ENCODE results near the gene PALD1. TPM values are rescaled to one million over a fixed set of nuclear protein-coding genes. Genes with fewer than 3 reads are reported as not detected.
"Not testable (repeated sequence)": the region's sequence is repeated elsewhere in the genome, so short reads cannot be mapped to it uniquely, and the experiment has no call there.

The PALD1 gene
- total RNA-seq, 1 donor from 2014 or later = 9.6 TPM

DNA sequence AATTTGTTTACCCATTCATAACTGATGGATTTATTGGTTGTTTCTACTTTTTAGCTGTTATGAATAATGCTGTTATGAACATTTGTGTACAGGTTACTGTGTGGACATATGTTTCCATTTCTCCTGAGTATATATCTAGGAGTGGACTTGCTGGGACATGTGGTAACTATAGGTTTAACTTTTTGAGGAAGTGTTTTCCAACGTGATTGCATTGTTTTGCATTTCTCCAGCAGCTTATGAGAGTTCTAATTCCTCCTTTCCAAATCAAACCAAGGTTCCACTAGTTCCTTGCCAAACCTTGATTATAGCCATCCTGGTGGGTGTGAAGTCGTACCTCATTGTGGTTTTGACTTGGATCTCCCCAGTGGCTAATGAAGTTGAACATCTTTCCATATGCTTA, 126.6 kb downstream of the PALD1 start:
- Mint-ChIP-seq H3K27ac (no peak overlapping the region), H3K36me3 (no peaks in the 10 kb centered on the region), H3K27me3 (ENCODE audit: insufficient read depth, low read depth) (peaks cover 2% of the 10 kb centered on the region), H3K4me1 (peaks cover 2% of the 10 kb centered on the region), H3K4me3 (no peak overlapping the region), H3K9me3 (no peaks in the 10 kb centered on the region)
- H3K9ac ChIP-seq = no peak overlapping the region
- no peaks in the 10 kb centered on the region for H3K4me1 ChIP-seq
- no peak overlapping the region for H2AFZ ChIP-seq (replicated peaks)
- no peaks in the 10 kb centered on the region for H3K36me3 ChIP-seq
- no peak for DNase-seq (ENCODE audit: low spot score)
- no peaks in the 10 kb centered on the region for H4K20me1 ChIP-seq (ENCODE audit: low read depth)
- no peak overlapping the region for H3K4me3 ChIP-seq
- no peaks in the 10 kb centered on the region for H3K27me3 ChIP-seq
- no peak overlapping the region for H3K27ac ChIP-seq
- no peaks in the 10 kb centered on the region for H3K79me2 ChIP-seq (ENCODE audit: low read depth)
- no peak overlapping the region for H3K4me2 ChIP-seq
- no peak for TF ChIP-seq EZH2 (IDR thresholded peaks at IDR 0.05)
- TF ChIP-seq, protein P1, sequence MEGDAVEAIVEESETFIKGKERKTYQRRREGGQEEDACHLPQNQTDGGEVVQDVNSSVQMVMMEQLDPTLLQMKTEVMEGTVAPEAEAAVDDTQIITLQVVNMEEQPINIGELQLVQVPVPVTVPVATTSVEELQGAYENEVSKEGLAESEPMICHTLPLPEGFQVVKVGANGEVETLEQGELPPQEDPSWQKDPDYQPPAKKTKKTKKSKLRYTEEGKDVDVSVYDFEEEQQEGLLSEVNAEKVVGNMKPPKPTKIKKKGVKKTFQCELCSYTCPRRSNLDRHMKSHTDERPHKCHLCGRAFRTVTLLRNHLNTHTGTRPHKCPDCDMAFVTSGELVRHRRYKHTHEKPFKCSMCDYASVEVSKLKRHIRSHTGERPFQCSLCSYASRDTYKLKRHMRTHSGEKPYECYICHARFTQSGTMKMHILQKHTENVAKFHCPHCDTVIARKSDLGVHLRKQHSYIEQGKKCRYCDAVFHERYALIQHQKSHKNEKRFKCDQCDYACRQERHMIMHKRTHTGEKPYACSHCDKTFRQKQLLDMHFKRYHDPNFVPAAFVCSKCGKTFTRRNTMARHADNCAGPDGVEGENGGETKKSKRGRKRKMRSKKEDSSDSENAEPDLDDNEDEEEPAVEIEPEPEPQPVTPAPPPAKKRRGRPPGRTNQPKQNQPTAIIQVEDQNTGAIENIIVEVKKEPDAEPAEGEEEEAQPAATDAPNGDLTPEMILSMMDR (IDR thresholded peaks at IDR 0.05) = no peak
- H3F3A ChIP-seq (ENCODE audit: low read depth) = no peaks in the 10 kb centered on the region
- H3K9me3 ChIP-seq (ENCODE audit: low read depth) = no peaks in the 10 kb centered on the region

DNA sequence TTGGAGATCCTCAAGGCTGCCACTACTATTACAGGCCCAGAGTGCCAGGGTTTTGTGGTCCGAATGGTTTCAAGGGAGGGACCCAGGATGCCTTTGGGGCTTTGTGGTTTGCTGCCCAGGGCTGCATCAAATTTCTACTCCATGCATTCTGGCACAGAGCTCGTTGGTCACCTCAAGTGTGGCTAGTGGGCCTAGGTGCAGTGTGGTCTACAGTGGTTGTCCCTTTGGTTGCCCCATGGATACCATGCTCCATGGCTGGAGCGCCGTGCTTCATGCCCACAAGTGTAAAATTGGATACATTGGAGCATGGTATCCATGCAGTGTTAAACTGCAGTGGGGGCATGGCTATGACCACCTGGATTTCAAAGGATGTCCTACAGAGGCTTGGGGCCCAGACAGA, 129.4 kb downstream of the PALD1 start:
- Histone ChIP-seq H3K4me1 (no peaks in the 10 kb centered on the region), H3K4me3 (no peak overlapping the region)
- H3K9me3 Mint-ChIP-seq = no peaks in the 10 kb centered on the region

DNA sequence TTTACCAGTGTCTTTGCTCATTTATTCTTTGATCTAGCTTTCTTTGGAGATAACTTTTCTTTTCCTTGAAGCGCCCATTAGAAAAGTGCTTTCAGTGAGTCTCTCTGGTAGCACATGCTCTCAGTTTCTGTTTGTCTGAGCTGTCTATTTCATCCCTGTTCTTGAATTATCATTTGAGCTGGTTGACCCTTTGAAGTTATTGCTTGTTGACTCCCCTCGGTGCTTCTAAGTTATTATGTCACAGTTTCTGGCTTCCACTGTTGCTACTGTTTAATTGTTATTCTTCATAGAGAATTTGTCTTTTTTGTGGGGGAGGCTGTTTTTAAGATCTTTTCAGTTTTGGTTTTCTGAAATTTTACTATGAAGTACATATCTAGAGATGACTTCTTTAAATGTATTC, 135.4 kb downstream of the PALD1 start:
- no peaks in the 10 kb centered on the region for H3K4me1 ChIP-seq
- no peak overlapping the region for H3K4me3 ChIP-seq
- Mint-ChIP-seq H3K4me3 (no peak overlapping the region), H3K27me3 (ENCODE audit: insufficient read depth, low read depth) (no peaks in the 10 kb centered on the region), H3K36me3 (no peaks in the 10 kb centered on the region), H3K4me1 (no peaks in the 10 kb centered on the region), H3K27ac (no peak overlapping the region), H3K9me3 (peaks cover 3% of the 10 kb centered on the region)
- H3K27me3 ChIP-seq = no peaks in the 10 kb centered on the region
- H3K36me3 ChIP-seq = no peaks in the 10 kb centered on the region
- no peaks in the 10 kb centered on the region for H3K79me2 ChIP-seq (ENCODE audit: low read depth)
- no peak for DNase-seq (ENCODE audit: low spot score)
- no peak overlapping the region for H3K4me2 ChIP-seq
- H3K9ac ChIP-seq = no peak overlapping the region
- no peak overlapping the region for H2AFZ ChIP-seq (replicated peaks)
- no peaks in the 10 kb centered on the region for H4K20me1 ChIP-seq (ENCODE audit: low read depth)
- H3F3A ChIP-seq (ENCODE audit: low read depth) = no peaks in the 10 kb centered on the region
- no peaks in the 10 kb centered on the region for H3K9me3 ChIP-seq (ENCODE audit: low read depth)
- no peak overlapping the region for H3K27ac ChIP-seq
- TF ChIP-seq, protein P1 (IDR thresholded peaks at IDR 0.05) = no peak
- TF ChIP-seq EZH2 (IDR thresholded peaks at IDR 0.05) = no peak
- TF ChIP-seq EZH2phosphoT487 (IDR thresholded peaks at IDR 0.05) = no peak

More for the DNA sequence above, 129.4 kb downstream of the PALD1 start:
- Histone ChIP-seq H3K27ac (no peak overlapping the region), H3K9me3 (ENCODE audit: low read depth) (no peaks in the 10 kb centered on the region), H3K4me2 (no peak overlapping the region), H3K79me2 (ENCODE audit: low read depth) (no peaks in the 10 kb centered on the region), H3K9ac (no peak overlapping the region), H3K36me3 (no peaks in the 10 kb centered on the region), H4K20me1 (ENCODE audit: low read depth) (no peaks in the 10 kb centered on the region), H3K27me3 (no peaks in the 10 kb centered on the region), H2AFZ (replicated peaks) (no peak overlapping the region), H3F3A (ENCODE audit: low read depth) (no peaks in the 10 kb centered on the region)
- H3K36me3 Mint-ChIP-seq = no peaks in the 10 kb centered on the region
- no peak overlapping the region for H3K27ac Mint-ChIP-seq
- no peak overlapping the region for H3K4me3 Mint-ChIP-seq
- TF ChIP-seq EZH2 (IDR thresholded peaks at IDR 0.05) (no peak), EZH2phosphoT487 (IDR thresholded peaks at IDR 0.05) (no peak)
- TF ChIP-seq, protein P1 (IDR thresholded peaks at IDR 0.05) = no peak
- no peaks in the 10 kb centered on the region for H3K27me3 Mint-ChIP-seq (ENCODE audit: insufficient read depth, low read depth)
- no peak for DNase-seq (ENCODE audit: low spot score)
- H3K4me1 Mint-ChIP-seq = no peaks in the 10 kb centered on the region

DNA sequence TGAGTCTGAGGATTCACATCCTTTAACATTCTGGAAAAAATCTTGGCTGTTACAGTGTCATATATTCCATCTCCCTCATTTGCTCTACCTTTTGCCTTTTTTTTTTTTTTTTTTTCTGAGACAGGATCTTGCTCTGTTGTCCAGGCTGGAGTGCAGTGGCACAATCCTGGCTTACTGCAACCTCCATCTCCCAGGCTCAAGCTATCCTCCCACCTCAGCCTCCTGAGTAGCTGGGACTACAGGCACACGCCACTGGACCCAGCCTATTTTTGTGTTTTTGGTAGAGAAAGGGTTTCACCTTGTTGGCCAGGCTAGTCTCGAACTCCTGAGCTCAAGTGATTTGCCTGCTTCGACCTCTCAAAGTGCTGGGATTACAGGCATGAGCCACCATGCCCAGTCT, 135.8 kb downstream of the PALD1 start:
- DNase-seq (ENCODE audit: low spot score); H3K4me1 ChIP-seq; H3K9ac ChIP-seq; H3K27me3 ChIP-seq; H3K27ac Mint-ChIP-seq; H3K4me3 Mint-ChIP-seq; H3F3A ChIP-seq (ENCODE audit: low read depth); H3K9me3 Mint-ChIP-seq; H3K27ac ChIP-seq; H3K36me3 ChIP-seq; H3K79me2 ChIP-seq (ENCODE audit: low read depth); H3K9me3 ChIP-seq (ENCODE audit: low read depth); H3K4me2 ChIP-seq; H3K36me3 Mint-ChIP-seq; H2AFZ ChIP-seq (replicated peaks); H3K4me3 ChIP-seq; H3K27me3 Mint-ChIP-seq (ENCODE audit: insufficient read depth, low read depth); H4K20me1 ChIP-seq (ENCODE audit: low read depth); H3K4me1 Mint-ChIP-seq: not testable (repeated sequence)

Data from neural progenitor cell (in vitro differentiated cells).